Peyer's patch (tissue), 4 donors: ENCODE data around the gene SPIRE2.

Experiments used
- CTCF ChIP-seq, 6 experiments: fragments of 450-650 bp in 4 of 6; fragments of 200-600 bp in 2 of 6; sonication (generic) in 1 of 6; IDR thresholded peaks; one replicate each; pipeline ENCODE4 v1.5.1; 2017 to 2019; ENCODE audit warnings: antibody characterized with exemption in 6 of 6, mild to moderate bottlenecking in 3 of 6, moderate library complexity in 1 of 6
- POLR2A ChIP-seq, 2 donors: fragments of 450-650 bp; IDR thresholded peaks; one replicate each; pipeline ENCODE4 v1.5.1; 2017; ENCODE audit warnings: antibody characterized with exemption in 2 of 2, mild to moderate bottlenecking in 2 of 2, moderate library complexity in 2 of 2

- TF ChIP-seq CTCF (IDR thresholded peaks at IDR 0.05) = no peak
- no peak for TF ChIP-seq POLR2A (IDR thresholded peaks at IDR 0.05)
Measured at GRCh38 chr16:89903908-89904515, 75.7 kb downstream of the SPIRE2 start.
